Raji (cell line): ENCODE data around the gene PRKCG.

Source experiments
- POLR2A ChIP-seq: IDR thresholded peaks from 2 replicates; pipeline ENCODE4 v1.6.1; 2011; ENCODE audit warnings: low read depth, low read length, control low read depth; ENCODE audit not compliant: insufficient read depth

PRKCG gene

GRCh38 chr19:53951947-53952346, 70.0 kb downstream of the PRKCG start:
- no peak for TF ChIP-seq POLR2A

- TF ChIP-seq POLR2A = no peak
Measured at GRCh38 chr19:53953383-53953782, 71.4 kb downstream of the PRKCG start.
